H1 (cell line): ENCODE data around the gene IGFBP4.

Source experiments
- CTCF ChIP-seq, 3 experiments: IDR thresholded peaks; 1 replicate in 2 of 3; 2 replicates in 1 of 3; pipeline versions ENCODE4 v1.5.1 to v1.6.1; 2011; ENCODE audit warnings: low read length in 3 of 3, mild to moderate bottlenecking in 3 of 3, inconsistent platforms in 2 of 3, low read depth in 1 of 3, moderate library complexity in 1 of 3; ENCODE audit not compliant: insufficient read depth in 1 of 3; ENCODE audit errors: control extremely low read depth in 1 of 3
- EP300 ChIP-seq, 2 experiments: IDR thresholded peaks; 1 replicate in 1 of 2; 2 replicates in 1 of 2; pipeline ENCODE4 v1.6.1; 2011 to 2012; ENCODE audit warnings: low read depth in 2 of 2, low read length in 2 of 2, mild to moderate bottlenecking in 2 of 2, borderline replicate concordance in 1 of 2, inconsistent platforms in 1 of 2, moderate library complexity in 1 of 2
- EZH2 ChIP-seq: fragments of 200-600 bp; sonication (generic); IDR thresholded peaks from 2 replicates; pipeline ENCODE4 v1.7.1; 2012; ENCODE audit warnings: low read depth, mild to moderate bottlenecking, moderate library complexity, low read length, inconsistent platforms; ENCODE audit not compliant: severe bottlenecking
- POLR2AphosphoS5 ChIP-seq: IDR thresholded peaks from 2 replicates; pipeline ENCODE4 v1.6.1; 2011; ENCODE audit warnings: low read depth, low read length
- SIN3A ChIP-seq, 2 experiments: IDR thresholded peaks in 1 of 2; conservative IDR thresholded peaks in 1 of 2; 2 replicates each; pipeline ENCODE4 v1.6.1; 2011 to 2012; ENCODE audit warnings: low read length in 2 of 2, improper control_type of control experiment in 1 of 2, low read depth in 1 of 2, mild to moderate bottlenecking in 1 of 2
- SP2 ChIP-seq: IDR thresholded peaks from 2 replicates; pipeline ENCODE4 v1.6.1; 2012; ENCODE audit warnings: mild to moderate bottlenecking, low read length, inconsistent platforms
- TAF1 ChIP-seq: IDR thresholded peaks from 2 replicates; pipeline ENCODE4 v1.6.1; 2011; ENCODE audit warnings: mild to moderate bottlenecking, low read depth, low read length
- TF ChIP-seq, protein P1 (sequence below): IDR thresholded peaks from 2 replicates; pipeline ENCODE4 v1.6.1; 2011; ENCODE audit warnings: low read length, improper control_type of control experiment

GRCh38 chr17:40475234-40475908, 32.1 kb downstream of the IGFBP4 start:
- TF ChIP-seq, protein P1, sequence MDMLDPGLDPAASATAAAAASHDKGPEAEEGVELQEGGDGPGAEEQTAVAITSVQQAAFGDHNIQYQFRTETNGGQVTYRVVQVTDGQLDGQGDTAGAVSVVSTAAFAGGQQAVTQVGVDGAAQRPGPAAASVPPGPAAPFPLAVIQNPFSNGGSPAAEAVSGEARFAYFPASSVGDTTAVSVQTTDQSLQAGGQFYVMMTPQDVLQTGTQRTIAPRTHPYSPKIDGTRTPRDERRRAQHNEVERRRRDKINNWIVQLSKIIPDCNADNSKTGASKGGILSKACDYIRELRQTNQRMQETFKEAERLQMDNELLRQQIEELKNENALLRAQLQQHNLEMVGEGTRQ, result no peak
- TF ChIP-seq POLR2AphosphoS5, result no peak
- TF ChIP-seq CTCF (IDR thresholded peaks at IDR 0.05; ENCODE audit: control extremely low read depth in 1 of 3, insufficient read depth in 1 of 3, low read depth in 1 of 3, low read length in 3 of 3), result no peak
- TF ChIP-seq EZH2, result no peak
- TF ChIP-seq SP2, result no peak
- TF ChIP-seq EP300 (IDR thresholded peaks at IDR 0.05; ENCODE audit: borderline replicate concordance in 1 of 2, low read depth in 2 of 2, low read length in 2 of 2), result no peak
- no peak for TF ChIP-seq TAF1
- no peak for TF ChIP-seq SIN3A (conservative IDR thresholded peaks at IDR 0.05 in 1 of 2, IDR thresholded peaks at IDR 0.05 in 1 of 2; ENCODE audit: low read depth in 1 of 2, low read length in 2 of 2)
